GM19452 (cell line): Measurements from ENCODE around the gene CD164L2.
A peak's percentile ranks its signal among the peaks of the same experiment; 100 is the strongest.

Source experiments
- ATAC-seq: cut with Tn5 transposase; IDR thresholded peaks from one replicate; pipeline ENCODE4 v1.9.1; 2021; ENCODE audit not compliant: unreplicated experiment

Gene CD164L2

DNA sequence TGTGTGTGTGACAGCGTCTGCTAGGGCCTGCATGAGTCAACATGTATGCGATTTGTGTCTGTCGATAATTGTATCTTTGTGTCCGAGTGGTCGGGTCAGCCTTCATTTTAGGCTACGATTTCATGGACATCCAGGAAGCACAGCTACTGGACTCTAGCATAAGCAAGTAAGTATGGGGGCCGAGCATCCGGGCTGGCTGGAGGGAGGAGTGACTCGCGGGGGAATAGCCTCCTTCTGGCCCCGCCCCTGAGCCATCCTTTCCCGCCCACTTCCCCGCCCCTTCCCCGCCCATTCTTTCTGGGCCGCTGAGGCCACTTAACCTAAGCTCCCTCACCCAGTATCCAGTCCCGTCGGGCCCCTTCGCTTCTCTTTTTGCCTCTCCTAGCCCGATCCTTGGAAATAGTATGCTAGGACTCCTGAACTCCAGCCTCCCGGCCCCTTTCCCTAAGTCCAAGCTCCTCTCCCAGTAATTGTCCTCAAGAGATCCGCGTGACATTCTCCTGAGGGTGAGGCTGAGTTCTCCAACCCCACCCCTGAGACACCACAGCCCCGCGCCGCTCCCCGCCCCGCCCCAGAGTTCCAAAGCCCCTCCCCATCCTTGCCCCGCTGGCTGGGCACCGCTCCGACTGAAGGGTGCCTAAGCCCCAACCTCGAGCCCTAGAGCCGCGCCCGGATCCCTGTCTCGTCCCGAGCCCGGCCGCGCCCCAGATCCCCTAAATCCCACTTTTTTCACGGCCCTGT lies 17.6 kb downstream of the CD164L2 start:
- no peak for ATAC-seq

DNA sequence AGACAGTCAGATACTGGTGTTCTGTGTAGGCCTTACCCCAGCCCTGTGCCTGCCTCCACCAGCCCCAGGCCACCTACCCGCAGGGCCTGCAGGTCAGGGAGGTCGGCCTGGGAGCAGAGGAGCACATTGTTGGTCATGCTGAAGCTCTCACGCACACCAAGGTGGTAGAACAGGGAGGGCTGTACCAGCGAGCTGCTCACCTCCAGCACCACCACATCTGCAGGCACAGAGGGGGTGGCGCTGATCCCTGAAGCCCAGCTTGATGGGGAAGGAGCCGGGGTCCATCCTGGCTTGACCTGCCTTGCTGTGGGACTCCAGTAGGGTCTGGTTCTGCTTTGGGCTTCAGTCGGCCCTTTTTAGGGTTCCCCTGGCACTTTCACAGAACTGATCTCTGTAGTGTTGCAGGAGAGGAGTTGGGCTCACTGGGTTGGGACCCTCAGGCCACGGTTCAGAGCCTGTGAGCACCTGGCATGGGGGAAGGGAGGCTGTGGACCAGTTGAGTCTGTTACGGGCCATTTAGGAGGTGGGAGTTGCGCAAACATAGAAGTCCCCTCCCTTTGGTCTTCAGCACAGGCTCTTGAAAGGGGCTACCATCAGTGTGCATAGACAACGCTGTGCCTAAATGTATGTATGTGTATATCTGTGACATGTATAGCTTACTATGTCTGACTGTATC lies 18.3 kb downstream of the CD164L2 start:
- no peak for ATAC-seq

DNA sequence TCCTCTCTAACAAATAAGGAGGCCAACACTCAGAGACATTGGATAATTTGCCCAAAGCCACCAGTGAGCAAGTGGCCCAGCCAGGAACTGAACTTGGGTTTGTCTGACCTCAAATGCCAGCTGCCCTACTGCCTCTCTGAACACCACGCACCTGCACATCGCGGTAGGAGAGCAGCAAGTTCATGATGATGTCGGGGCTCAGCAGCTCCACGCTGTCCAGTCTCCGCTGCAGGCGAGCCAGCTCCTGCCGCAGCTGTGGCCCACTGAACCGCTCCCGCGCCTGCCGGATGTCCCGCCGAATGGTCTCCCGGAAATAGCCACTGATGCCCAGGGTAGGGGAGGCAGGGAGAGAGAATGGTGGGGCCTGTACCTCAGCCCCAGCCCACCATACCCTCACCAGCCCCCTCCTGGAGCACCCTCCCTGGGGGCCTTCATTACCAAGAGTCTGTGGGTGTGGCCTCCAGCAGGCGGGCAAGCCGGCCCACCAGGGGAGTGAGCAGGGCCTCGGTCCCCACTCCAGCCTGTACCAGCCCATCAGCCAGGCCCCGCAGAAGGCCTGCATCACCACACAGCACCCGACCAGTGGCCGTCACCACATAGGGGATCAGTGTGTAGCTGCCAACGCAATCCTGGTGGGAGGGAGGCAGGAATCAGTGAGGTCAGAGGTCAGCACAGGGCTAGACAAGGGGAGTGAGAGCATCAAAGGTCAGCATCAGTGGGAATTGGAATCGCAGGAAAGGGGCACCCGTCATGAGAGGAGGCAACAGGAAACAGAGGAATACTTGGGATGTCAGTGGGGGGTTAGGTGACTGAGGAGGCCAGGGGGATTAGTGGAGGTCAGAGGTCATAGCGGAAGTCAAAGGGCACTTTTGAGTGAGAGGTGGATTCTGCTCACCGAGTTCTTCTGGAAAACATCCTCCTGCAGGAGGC lies 19.1 kb downstream of the CD164L2 start:
- ATAC-seq = no peak

DNA sequence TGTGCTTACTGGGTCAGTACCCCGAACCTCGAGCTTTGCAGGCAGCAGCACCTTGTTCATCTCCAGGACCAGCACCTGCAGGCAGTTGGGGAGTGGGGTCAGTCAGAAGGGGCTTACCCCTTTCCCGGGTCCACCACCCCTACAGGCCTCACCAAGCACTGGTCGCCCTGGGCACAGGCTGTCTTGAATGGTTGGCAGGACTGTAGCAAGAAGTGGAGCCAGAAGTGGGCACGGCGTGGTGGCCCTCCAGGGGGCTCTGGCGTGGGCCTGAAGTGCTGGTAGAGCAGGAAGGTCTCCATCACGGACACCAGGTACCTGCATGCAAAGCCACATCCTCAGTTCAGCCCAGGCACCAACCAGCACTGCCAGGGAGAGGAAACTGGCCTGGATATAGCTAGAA lies 21.6 kb downstream of the CD164L2 start:
- no peak for ATAC-seq

GRCh38 chr1:27361044-27361402 lies 22.1 kb downstream of the CD164L2 start:
- ATAC-seq = no peak

DNA sequence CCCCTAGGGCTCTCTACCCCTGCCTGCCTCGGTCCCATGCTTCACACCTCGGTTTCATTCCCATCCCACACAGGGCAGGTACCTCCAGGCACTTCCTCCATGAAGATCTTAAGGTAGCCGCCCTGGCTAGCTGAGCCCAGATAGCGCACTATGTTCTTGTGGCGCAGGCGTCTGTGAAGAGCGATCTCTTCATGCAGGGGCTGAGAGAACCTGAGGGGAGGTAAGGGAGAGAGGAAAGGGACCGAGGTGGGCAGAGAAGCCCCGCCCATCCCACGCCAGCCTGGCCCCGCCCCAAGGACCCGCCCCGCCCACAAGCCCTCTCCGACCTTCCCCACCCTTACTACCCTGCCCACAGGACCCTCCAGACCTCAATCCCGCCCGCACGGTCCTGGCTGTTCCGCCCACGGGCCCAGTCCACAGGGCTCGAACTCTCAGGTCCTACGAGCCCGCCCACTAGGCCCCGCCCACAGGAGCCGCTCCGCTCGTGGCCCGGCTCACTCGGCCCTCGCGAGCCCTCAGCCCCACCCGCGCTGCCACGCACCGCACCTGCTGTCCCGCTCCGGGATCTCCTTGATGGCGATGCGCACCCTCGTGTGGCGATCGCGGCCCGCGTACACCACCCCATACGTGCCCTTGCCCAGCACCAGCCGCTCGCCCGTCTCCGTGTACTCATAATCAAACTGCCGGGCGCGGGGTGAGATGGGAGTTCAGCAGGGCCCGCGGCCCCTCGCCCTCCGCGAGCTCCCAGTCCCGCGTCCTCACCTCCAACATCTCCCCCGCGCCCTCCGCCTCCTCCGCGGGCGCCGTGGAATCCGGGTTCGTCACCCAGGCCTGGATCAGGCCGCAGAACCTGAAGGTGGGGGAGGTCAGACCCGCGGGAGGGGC lies 22.7 kb downstream of the CD164L2 start:
- no peak for ATAC-seq

GRCh38 chr1:27359822-27360158 lies 23.3 kb downstream of the CD164L2 start:
- ATAC-seq = no peak

GRCh38 chr1:27358928-27359313 lies 24.2 kb downstream of the CD164L2 start:
- ATAC-seq = no peak

DNA sequence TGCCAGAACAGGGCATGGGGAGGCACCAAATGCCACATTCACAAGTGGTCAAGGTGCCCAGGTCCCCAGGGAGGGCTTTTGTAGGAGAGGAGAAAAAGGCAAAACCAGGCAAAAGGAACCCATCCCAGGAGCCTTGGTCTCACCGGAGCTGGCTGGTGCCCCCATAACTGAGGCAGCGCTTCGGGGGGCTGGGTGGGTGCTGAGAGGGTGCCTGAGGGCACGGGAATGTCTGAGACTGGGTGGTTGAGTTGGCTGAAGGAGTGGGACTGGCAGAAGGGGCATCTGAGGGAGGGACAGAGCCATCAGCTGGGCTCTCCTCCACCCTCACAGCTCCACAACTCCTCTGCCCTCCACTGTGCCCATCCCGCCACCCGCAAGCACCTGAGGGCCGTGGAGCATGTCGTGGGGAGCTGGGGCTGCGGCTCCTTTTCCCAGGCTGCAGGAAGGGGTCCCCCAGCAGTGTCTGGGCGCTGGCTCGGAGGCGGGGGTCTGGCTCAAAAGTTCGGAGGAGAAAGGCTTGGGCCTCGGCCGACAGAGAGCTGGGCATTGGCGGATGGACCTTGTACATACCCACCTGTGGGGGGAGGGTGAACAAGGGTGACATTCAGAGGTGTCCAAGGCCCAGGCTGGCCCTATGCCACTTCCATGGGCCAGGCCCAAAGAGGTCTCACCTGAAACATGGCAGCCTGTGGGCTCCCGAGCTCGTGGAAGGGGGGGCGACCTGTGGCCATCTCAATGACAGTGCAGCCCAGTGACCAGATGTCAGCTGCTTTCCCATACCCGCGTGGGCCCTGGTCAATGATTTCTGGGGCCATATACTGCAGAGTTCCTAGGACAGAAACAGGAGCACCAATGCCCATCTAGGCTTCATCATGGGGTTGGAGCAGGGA lies 24.9 kb downstream of the CD164L2 start:
- ATAC-seq = no peak

DNA sequence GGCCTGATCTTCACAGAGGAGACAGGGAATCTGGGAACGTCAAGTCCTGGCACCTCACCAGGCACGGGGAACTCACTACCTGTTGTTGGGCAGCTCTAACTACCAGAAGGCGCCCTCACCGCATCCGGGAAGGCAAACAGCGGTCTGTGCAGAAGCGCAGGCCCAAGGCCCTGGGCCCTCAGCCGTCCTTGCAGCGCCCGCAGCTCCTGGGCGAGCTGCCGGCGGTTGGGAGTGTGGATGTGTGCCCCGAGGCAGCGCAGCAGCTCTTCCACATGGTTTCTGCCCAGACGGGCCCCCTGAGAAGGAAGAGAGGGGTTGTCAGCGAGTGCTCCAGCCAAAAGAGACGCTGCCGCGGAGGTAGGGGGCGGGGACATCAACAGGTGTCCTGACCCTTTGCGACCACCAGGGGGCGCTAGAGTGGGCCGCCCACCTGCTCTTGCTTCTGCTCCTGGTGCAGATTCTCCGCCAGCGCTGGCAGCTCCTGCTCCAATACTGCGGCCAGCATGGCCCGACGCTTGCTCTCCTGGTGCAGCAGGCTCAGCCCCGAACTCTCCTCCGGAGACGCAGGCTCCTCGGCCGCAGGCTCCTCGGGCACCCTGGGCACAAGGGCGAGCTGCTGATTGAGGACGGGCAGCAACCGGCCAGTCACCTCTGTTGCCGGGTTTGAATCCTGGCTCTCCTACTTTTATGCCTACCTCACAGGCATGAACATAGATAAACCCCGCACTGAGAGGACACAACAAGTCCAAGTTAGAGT lies 25.7 kb downstream of the CD164L2 start:
- ATAC-seq = peak; percentile 47

GRCh38 chr1:27356619-27357280 lies 26.4 kb downstream of the CD164L2 start:
- no peak for ATAC-seq

- no peak for ATAC-seq
These were observed 26.9 kb downstream of the CD164L2 start for GRCh38 chr1:27356277-27356618.

GRCh38 chr1:27355683-27356082 lies 27.4 kb downstream of the CD164L2 start:
- ATAC-seq = no peak

DNA sequence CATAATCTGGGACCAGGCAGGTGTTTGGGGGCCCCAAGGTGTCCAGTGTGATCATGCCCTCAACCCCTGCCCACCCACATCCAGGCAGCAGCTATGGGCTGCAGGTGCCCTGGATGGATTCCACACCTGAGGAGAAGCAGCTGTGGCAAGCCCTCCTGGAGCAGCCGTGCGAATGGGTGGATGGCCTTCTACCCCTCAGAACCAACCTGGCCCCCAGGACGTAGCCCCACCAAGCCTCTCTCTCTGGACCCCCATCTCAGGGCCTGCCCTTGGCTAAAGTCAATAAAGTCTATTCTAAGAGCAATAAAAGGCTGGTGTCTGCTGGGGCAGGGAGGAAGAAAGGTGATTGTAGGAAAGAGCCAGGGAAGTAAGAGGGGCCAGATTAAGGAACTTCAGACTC lies 29.5 kb downstream of the CD164L2 start:
- no peak for ATAC-seq

DNA sequence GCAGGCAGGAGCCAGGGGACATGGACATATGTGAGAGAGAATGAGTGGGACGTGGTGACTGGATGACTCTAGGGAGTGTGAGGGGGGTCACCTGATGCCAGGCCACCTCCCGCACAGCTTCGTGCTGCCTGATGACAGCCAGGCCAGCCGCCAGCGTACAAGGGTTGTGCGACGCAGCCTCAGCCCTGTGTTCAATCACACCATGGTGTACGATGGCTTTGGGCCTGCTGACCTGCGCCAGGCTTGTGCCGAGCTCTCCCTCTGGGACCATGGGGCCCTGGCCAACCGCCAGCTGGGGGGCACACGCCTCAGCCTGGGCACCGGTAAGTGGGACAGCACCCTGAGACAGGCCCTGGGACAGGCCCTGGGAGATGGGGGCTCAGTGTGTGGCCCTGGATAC lies 30.0 kb downstream of the CD164L2 start:
- no peak for ATAC-seq

GRCh38 chr1:27351541-27352107 lies 31.5 kb downstream of the CD164L2 start:
- no peak for ATAC-seq

GRCh38 chr1:27350663-27351540 lies 32.2 kb downstream of the CD164L2 start:
- ATAC-seq = no peak
